HEK293 (cell line): ENCODE measurements around the gene PCBP3.

ENCODE experiments used
- CTCF ChIA-PET: fragments of 350-600 bp; formaldehyde crosslinking; extraction: SDS; loops from one replicate; lab custom pipeline; 2021; ENCODE audit warnings: antibody characterized with exemption; lab: Yijun Ruan, JAX
- POLR2A ChIA-PET: fragments of 300-600 bp; formaldehyde crosslinking; extraction: SDS; loops from one replicate; lab custom pipeline; 2020; ENCODE audit warnings: antibody characterized with exemption, inconsistent platforms; lab: Yijun Ruan, JAX
- H3K27ac ChIP-seq: fragments of 200-500 bp; sonication (Bioruptor generic); 2 replicates; pipeline ENCODE4 v1.5.1; 2014; ENCODE audit warnings: low read depth, low read length, control low read depth, inconsistent platforms; ENCODE audit errors: extremely low read depth
- H3K36me3 ChIP-seq, 2 experiments: fragments of 200-500 bp in 1 of 2; sonication (Bioruptor generic) in 1 of 2; 1 replicate in 1 of 2; 2 replicates in 1 of 2; pipeline ENCODE4 v1.5.1; 2014 to 2017; ENCODE audit warnings: inconsistent platforms in 2 of 2, low read length in 2 of 2; ENCODE audit not compliant: control insufficient read depth in 2 of 2, insufficient read depth in 1 of 2
- H3K4me1 ChIP-seq: fragments of 200-500 bp; sonication (Bioruptor generic); 2 replicates; pipeline ENCODE4 v1.5.1; 2014; ENCODE audit warnings: mild to moderate bottlenecking, low read length, inconsistent platforms; ENCODE audit not compliant: control insufficient read depth, insufficient read depth
- H3K4me3 ChIP-seq: 2 replicates; pipeline ENCODE4 v1.5.1; 2011; ENCODE audit warnings: low read depth, mild to moderate bottlenecking, control low read depth, low read length, moderate library complexity
- H3K9me3 ChIP-seq: fragments of 200-500 bp; sonication (Bioruptor generic); 2 replicates; pipeline ENCODE4 v1.5.1; 2014; ENCODE audit warnings: low read depth, low read length, inconsistent platforms; ENCODE audit not compliant: control insufficient read depth, insufficient read depth
- GLI4 ChIP-seq: fragments of 450-650 bp; formaldehyde crosslinking; IDR thresholded peaks from 2 replicates; pipeline ENCODE4 v1.5.1; 2016; ENCODE audit warnings: missing biosample characterization, missing genetic modification characterization
- HOXA7 ChIP-seq: sonication (generic); formaldehyde crosslinking; IDR thresholded peaks from 2 replicates; pipeline ENCODE4 v1.8.1; 2022; ENCODE audit warnings: missing genetic modification reagents, borderline replicate concordance
- MYNN ChIP-seq: fragments of 450-650 bp; formaldehyde crosslinking; IDR thresholded peaks from 2 replicates; pipeline ENCODE4 v1.5.1; 2016; ENCODE audit warnings: missing biosample characterization, missing genetic modification characterization, borderline replicate concordance
- SETDB1 ChIP-seq: IDR thresholded peaks from one replicate; pipeline ENCODE4 v1.6.1; 2017; ENCODE audit warnings: mild to moderate bottlenecking, low read length, moderate library complexity, mixed read lengths; ENCODE audit not compliant: insufficient read length
- SP3 ChIP-seq: fragments of 450-650 bp; formaldehyde crosslinking; IDR thresholded peaks from 2 replicates; pipeline ENCODE4 v1.5.1; 2016; ENCODE audit warnings: missing biosample characterization, missing genetic modification characterization
- ZNF112 ChIP-seq: fragments of 450-650 bp; formaldehyde crosslinking; IDR thresholded peaks from 2 replicates; pipeline ENCODE4 v1.5.0; 2017; ENCODE audit warnings: missing biosample characterization, missing genetic modification characterization
- ZNF214 ChIP-seq: fragments of 450-650 bp; formaldehyde crosslinking; IDR thresholded peaks from 2 replicates; pipeline ENCODE4 v1.5.1; 2017; ENCODE audit warnings: missing biosample characterization, mild to moderate bottlenecking, missing genetic modification characterization, borderline replicate concordance
- ZNF335 ChIP-seq: fragments of 450-650 bp; formaldehyde crosslinking; conservative IDR thresholded peaks from 2 replicates; pipeline ENCODE4 v1.5.1; 2016; ENCODE audit warnings: missing biosample characterization, missing genetic modification characterization
- ZNF571 ChIP-seq: fragments of 450-650 bp; formaldehyde crosslinking; IDR thresholded peaks from 2 replicates; pipeline ENCODE4 v1.5.0; 2017; ENCODE audit warnings: missing biosample characterization, missing genetic modification characterization
- ZNF670 ChIP-seq: fragments of 450-650 bp; formaldehyde crosslinking; IDR thresholded peaks from 2 replicates; pipeline ENCODE4 v1.5.1; 2016; ENCODE audit warnings: missing biosample characterization, missing genetic modification characterization, low read depth
- ZSCAN30 ChIP-seq: fragments of 450-650 bp; IDR thresholded peaks from 2 replicates; pipeline ENCODE4 v1.5.1; 2018; ENCODE audit warnings: missing biosample characterization, mild to moderate bottlenecking, missing genetic modification characterization, moderate library complexity
- TF ChIP-seq, protein P1 (sequence below): fragments of 450-650 bp; formaldehyde crosslinking; IDR thresholded peaks from 2 replicates; pipeline ENCODE4 v1.5.1; 2016; ENCODE audit warnings: missing biosample characterization, missing genetic modification characterization
- TF ChIP-seq, protein P2 (sequence below): fragments of 450-650 bp; formaldehyde crosslinking; IDR thresholded peaks from 2 replicates; pipeline ENCODE4 v1.5.1; 2016; ENCODE audit warnings: missing biosample characterization, missing genetic modification characterization
- TF ChIP-seq, protein P3 (sequence below): fragments of 450-650 bp; formaldehyde crosslinking; IDR thresholded peaks from 2 replicates; pipeline ENCODE4 v1.5.1; 2016; ENCODE audit warnings: missing biosample characterization, missing genetic modification characterization
- TF ChIP-seq, protein P4 (sequence below): fragments of 450-650 bp; formaldehyde crosslinking; IDR thresholded peaks from 2 replicates; pipeline ENCODE4 v1.5.1; 2016; ENCODE audit warnings: missing biosample characterization, missing genetic modification characterization

Gene PCBP3

DNA sequence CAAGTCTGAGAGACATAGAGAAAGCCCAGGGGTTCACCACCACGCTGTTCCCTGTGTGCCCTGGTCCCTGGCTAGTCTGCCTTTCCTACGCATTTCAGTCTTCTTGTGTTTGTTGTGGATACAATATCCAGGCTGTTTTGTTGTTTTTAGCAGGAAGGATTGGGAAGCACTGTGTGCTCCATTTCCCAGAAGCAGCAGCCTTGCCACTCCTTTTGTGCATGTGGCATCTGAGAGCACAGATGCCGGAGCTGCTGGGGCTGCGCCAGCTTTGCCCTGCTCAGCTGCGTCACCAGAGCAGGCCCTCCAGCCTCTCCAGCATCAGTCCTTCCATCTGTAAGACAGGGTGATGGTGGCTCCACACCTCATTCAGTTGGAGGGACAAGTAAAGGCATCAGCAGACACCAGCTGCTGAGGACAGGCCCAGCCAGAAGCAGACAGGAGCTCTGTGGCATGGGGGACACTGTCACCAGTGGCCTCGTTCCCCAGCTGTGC is 243.6 kb downstream of the PCBP3 start (continued):
- TF ChIP-seq, protein P1, sequence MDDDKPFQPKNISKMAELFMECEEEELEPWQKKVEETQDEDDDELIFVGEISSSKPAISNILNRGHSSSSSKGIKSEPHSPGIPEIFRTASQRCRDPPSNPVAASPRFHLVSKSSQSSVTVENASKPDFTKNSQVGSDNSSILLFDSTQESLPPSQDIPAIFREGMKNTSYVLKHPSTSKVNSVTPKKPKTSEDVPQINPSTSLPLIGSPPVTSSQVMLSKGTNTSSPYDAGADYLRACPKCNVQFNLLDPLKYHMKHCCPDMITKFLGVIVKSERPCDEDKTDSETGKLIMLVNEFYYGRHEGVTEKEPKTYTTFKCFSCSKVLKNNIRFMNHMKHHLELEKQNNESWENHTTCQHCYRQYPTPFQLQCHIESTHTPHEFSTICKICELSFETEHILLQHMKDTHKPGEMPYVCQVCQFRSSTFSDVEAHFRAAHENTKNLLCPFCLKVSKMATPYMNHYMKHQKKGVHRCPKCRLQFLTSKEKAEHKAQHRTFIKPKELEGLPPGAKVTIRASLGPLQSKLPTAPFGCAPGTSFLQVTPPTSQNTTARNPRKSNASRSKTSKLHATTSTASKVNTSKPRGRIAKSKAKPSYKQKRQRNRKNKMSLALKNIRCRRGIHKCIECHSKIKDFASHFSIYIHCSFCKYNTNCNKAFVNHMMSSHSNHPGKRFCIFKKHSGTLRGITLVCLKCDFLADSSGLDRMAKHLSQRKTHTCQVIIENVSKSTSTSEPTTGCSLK (tag by site-specific recombination), result no peak
- TF ChIP-seq SP3 (no peak), ZNF214 (no peak), ZNF335 (tag by site-specific recombination) (no peak), MYNN (tag by site-specific recombination) (no peak), HOXA7 (CRISPR knock-in tag) (no peak), ZNF571 (no peak)
- TF ChIP-seq, protein P2, sequence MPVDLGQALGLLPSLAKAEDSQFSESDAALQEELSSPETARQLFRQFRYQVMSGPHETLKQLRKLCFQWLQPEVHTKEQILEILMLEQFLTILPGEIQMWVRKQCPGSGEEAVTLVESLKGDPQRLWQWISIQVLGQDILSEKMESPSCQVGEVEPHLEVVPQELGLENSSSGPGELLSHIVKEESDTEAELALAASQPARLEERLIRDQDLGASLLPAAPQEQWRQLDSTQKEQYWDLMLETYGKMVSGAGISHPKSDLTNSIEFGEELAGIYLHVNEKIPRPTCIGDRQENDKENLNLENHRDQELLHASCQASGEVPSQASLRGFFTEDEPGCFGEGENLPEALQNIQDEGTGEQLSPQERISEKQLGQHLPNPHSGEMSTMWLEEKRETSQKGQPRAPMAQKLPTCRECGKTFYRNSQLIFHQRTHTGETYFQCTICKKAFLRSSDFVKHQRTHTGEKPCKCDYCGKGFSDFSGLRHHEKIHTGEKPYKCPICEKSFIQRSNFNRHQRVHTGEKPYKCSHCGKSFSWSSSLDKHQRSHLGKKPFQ (tag by site-specific recombination), result no peak
- TF ChIP-seq, protein P3, sequence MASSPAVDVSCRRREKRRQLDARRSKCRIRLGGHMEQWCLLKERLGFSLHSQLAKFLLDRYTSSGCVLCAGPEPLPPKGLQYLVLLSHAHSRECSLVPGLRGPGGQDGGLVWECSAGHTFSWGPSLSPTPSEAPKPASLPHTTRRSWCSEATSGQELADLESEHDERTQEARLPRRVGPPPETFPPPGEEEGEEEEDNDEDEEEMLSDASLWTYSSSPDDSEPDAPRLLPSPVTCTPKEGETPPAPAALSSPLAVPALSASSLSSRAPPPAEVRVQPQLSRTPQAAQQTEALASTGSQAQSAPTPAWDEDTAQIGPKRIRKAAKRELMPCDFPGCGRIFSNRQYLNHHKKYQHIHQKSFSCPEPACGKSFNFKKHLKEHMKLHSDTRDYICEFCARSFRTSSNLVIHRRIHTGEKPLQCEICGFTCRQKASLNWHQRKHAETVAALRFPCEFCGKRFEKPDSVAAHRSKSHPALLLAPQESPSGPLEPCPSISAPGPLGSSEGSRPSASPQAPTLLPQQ (tag by site-specific recombination), result no peak
- TF ChIP-seq, protein P4, sequence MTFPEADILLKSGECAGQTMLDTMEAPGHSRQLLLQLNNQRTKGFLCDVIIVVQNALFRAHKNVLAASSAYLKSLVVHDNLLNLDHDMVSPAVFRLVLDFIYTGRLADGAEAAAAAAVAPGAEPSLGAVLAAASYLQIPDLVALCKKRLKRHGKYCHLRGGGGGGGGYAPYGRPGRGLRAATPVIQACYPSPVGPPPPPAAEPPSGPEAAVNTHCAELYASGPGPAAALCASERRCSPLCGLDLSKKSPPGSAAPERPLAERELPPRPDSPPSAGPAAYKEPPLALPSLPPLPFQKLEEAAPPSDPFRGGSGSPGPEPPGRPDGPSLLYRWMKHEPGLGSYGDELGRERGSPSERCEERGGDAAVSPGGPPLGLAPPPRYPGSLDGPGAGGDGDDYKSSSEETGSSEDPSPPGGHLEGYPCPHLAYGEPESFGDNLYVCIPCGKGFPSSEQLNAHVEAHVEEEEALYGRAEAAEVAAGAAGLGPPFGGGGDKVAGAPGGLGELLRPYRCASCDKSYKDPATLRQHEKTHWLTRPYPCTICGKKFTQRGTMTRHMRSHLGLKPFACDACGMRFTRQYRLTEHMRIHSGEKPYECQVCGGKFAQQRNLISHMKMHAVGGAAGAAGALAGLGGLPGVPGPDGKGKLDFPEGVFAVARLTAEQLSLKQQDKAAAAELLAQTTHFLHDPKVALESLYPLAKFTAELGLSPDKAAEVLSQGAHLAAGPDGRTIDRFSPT (tag by site-specific recombination), result no peak

DNA sequence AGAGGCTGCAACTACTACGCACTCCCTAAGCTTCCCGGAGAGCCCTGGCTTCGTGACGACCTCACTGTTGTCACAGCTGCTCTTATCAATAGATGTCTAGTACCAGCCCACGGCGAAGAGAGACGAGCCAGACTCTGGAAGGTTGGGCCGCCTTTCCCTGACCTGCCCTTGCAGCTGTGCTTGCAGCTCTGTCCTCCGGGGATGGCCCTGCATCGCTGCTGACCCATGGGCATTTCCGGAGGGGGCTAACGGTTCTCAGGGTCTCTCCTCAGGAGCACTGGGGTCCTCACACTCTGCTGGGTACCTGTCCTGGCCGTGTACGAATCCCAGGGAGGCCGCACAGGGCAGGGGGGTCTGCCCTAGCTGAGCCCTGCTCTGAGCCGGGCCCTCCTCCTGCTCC is 244.3 kb downstream of the PCBP3 start:
- Histone ChIP-seq H3K27ac (no peak overlapping the region), H3K4me1 (no peaks in the 10 kb centered on the region), H3K4me3 (no peak overlapping the region), H3K9me3 (no peaks in the 10 kb centered on the region), H3K36me3 (no peaks in the 10 kb centered on the region)
- POLR2A ChIA-PET, result no interaction called here
- TF ChIP-seq, protein P3 (tag by site-specific recombination), result no peak
- TF ChIP-seq ZNF112 (tag by site-specific recombination), result no peak
- no peak for TF ChIP-seq GLI4 (tag by site-specific recombination)
- TF ChIP-seq ZNF670 (tag by site-specific recombination), result no peak
- no peak for TF ChIP-seq SETDB1
- TF ChIP-seq ZSCAN30 (tag by site-specific recombination), result no peak
- CTCF ChIA-PET, result interaction anchor here (0.8 to 1.0 kb wide), 2 partner anchors 8 to 35 kb away, joined by 3 to 4 read pairs; no protein-coding TSS in a partner anchor
